ENCODE measurements around the gene C17orf78.
"Not testable (repeated sequence)": the region's sequence is repeated elsewhere in the genome, so short reads cannot be mapped to it uniquely, and the experiment has no call there.

The C17orf78 gene

DNA sequence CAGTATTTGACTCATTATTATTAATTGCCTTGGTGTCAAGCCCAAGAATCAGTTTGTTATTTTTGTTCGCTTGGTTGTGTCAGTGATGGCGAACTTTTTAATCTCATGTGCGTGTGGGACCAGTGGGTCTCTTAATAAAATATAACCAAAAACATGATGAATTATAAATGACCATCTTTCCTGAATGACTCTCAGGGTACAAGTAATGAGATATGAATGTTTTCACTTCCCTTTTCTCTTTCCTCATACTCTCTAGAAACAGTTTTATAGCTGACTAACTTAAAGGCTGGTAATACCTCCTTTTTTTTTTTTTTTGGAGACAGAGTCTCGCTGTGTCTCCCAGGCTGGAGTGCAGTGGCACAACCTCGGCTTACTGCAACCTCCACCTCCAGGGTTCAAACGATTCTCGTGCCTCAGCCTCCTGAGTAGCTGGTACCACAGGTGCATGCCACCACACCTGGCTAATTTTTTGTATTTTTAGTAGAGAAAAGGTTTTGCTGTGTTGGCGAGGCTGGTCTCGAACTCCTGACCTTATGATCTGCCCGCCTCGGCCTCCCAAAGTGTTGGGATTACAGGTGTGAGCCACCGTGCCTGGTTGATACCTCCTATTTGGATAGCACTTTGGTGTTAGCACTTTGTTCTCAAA, 65.7 kb downstream of the C17orf78 start:
- not testable (repeated sequence) for DNase-seq
